Fibroblast of pulmonary artery (primary cell): ENCODE data around the gene CX3CL1.
A peak's percentile ranks its signal among the peaks of the same experiment; 100 is the strongest.

Experiments
- DNase-seq: peaks from one replicate; pipeline ENCODE4 v3.0.0-alpha.2; 2010; ENCODE audit warnings: low read depth
- H3K4me3 ChIP-seq: replicated peaks from 2 replicates; pipeline ENCODE4 v1.5.1; 2011; ENCODE audit warnings: low read depth, mild to moderate bottlenecking, control low read depth, low read length, moderate library complexity
- CTCF ChIP-seq: IDR thresholded peaks from 2 replicates; pipeline ENCODE4 v1.5.1; 2011; ENCODE audit warnings: mild to moderate bottlenecking, control low read depth, low read length, inconsistent platforms; ENCODE audit errors: missing control alignments

Gene CX3CL1

DNA sequence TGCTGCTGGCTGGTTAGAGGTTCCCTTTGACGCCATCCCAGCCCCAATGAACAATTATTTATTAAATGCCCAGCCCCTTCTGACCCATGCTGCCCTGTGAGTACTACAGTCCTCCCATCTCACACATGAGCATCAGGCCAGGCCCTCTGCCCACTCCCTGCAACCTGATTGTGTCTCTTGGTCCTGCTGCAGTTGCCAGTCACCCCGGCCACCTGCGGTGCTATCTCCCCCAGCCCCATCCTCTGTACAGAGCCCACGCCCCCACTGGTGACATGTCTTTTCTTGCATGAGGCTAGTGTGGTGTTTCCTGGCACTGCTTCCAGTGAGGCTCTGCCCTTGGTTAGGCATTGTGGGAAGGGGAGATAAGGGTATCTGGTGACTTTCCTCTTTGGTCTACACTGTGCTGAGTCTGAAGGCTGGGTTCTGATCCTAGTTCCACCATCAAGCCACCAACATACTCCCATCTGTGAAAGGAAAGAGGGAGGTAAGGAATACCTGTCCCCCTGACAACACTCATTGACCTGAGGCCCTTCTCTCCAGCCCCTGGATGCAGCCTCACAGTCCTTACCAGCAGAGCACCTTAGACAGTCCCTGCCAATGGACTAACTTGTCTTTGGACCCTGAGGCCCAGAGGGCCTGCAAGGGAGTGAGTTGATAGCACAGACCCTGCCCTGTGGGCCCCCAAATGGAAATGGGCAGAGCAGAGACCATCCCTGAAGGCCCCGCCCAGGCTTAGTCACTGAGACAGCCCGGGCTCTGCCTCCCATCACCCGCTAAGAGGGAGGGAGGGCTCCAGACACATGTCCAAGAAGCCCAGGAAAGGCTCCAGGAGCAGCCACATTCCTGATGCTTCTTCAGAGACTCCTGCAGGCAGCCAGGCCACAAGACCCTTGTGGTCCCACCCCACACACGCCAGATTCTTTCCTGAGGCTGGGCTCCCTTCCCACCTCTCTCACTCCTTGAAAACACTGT is 11.3 kb downstream of the CX3CL1 start:
- peak; percentile 39 for DNase-seq
- no peak overlapping the region for H3K4me3 ChIP-seq

GRCh38 chr16:57384248-57385070 is 12.2 kb downstream of the CX3CL1 start:
- no peak overlapping the region for H3K4me3 ChIP-seq
- DNase-seq = no peak
- TF ChIP-seq CTCF = no peak

More for the DNA sequence above, 11.3 kb downstream of the CX3CL1 start:
- TF ChIP-seq CTCF = no peak

DNA sequence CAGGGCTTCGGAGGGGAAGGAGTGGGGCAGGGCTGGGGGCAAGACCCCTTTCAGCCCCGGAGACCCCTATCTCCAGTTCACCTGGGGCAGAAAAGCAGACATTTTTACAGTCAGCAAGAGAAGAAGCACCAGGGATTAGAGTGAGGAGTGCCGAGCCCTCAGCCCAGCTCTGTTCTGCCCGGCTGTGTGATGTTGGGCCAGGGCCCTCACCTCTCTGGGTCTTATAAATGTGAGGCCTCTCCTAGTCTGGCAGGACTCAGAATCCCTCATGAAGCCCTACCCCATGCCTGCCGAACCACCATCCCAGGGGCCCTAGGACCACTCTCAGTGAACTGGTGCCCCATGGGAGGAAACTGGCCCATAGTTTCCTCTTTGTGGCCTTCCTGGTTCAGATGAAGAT is 12.8 kb downstream of the CX3CL1 start:
- TF ChIP-seq CTCF = no peak
- no peak overlapping the region for H3K4me3 ChIP-seq
- DNase-seq = no peak

DNA sequence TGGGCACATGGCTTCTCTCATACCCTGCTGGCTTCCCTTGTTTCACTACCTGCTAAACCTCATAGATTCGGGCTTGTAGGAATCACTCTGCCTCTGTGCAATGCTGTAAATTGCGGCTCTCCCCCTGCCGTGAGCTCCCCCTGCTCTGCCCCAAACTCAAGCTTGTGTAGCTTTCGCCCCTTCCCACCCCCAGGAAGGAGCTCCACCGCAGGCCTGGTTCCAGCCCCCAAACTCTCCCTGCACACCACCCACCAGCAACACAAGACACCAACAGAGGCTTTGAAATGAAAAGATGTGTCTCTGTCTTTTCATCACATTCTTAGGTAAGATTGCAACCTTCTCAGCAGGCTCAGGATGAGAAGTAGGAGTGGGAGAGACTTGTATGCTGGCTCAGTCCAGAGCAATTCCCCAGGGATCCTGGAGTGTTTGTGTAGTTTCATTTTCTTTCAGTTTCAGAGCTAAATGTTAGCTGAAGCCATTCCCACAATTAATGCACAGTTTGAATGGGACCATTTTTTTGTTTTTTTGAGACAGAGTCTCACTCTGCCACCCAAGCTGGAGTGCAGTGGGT is 14.2 kb downstream of the CX3CL1 start:
- H3K4me3 ChIP-seq = no peak overlapping the region
- peak; percentile 82 for DNase-seq
- no peak for TF ChIP-seq CTCF

DNA sequence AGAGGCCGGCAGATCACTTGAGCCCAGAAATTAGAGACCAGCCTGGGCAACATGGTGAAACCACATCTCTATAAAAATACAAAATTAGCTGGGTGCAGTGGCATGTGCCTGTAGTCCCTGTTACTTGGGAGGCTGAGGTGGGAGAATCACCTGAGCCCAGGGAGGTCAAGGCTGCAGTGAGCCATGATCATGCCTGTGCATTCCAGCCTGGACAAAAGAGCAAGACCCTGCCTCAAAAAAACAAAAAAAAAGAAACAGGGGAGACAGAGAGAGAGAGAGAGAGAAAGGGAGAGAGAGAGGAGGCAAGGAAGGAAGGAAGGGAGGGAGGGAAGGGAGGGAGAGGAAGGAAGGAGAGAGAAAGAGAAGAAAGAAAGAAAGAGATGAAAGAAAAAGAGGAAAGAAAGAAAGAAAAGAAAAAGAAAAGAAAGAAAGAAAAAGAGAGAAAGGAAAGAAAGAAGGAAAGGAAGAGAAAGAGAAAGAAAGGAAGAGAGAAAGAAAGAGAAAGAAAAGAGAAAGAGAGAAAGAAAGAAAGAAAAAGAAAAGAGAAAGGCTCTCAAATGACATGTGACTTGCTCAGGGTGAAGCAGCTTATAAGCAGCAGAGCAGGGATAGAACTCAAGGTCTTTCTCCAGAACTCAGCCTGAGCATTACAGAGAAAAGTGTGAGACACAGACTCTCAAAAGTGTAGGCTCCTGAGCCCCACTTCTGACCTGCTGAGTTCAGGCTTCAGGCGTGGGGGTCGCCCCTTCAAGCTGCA is 15.5 kb downstream of the CX3CL1 start:
- H3K4me3 ChIP-seq = no peak overlapping the region
- TF ChIP-seq CTCF = no peak
- DNase-seq = no peak

DNA sequence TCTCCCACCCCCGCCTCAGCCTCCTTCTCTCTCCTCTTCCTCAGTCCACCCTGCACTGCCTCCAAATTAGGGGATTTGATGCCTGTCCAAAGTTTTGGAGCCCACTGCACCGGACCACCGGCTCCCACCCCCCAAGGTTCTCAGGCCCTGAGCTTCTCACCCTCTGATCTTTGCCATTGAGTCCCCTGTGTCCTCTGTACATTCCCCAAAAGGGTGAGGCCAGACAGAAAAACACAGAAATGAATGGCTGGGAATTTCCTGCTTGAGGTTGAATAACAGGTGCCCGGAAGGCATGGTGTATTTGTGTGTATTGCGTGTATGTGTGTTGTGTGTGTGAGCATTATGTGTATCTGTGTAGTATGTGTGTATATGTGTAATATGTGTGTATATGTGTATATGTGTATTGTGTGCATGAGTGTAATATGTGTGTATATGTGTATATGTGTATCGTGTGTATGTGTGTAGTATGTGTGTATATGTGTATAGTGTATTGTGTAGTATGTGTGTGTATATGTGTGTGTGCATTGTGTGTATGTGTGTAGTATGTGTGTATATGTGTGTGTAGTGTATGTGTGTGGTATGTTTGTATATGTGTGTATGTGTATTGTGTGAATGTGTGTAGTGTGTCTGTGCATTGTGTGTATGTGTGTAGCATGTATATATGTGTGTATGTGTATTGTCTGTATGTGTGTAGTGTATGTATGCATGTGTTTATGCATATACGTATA is 16.2 kb downstream of the CX3CL1 start:
- TF ChIP-seq CTCF = no peak
- no peak for DNase-seq

More for the DNA sequence above, 16.2 kb downstream of the CX3CL1 start:
- no peak overlapping the region for H3K4me3 ChIP-seq
